NCI-H2107 (cell line): ENCODE data around the gene JDP2.
"Not testable (repeated sequence)": the region's sequence is repeated elsewhere in the genome, so short reads cannot be mapped to it uniquely, and the experiment has no call there.

Source experiments
- DNase-seq: peaks from one replicate; lab custom pipeline; 2025; lab: John Stamatoyannopoulos, UW

JDP2 gene

DNA sequence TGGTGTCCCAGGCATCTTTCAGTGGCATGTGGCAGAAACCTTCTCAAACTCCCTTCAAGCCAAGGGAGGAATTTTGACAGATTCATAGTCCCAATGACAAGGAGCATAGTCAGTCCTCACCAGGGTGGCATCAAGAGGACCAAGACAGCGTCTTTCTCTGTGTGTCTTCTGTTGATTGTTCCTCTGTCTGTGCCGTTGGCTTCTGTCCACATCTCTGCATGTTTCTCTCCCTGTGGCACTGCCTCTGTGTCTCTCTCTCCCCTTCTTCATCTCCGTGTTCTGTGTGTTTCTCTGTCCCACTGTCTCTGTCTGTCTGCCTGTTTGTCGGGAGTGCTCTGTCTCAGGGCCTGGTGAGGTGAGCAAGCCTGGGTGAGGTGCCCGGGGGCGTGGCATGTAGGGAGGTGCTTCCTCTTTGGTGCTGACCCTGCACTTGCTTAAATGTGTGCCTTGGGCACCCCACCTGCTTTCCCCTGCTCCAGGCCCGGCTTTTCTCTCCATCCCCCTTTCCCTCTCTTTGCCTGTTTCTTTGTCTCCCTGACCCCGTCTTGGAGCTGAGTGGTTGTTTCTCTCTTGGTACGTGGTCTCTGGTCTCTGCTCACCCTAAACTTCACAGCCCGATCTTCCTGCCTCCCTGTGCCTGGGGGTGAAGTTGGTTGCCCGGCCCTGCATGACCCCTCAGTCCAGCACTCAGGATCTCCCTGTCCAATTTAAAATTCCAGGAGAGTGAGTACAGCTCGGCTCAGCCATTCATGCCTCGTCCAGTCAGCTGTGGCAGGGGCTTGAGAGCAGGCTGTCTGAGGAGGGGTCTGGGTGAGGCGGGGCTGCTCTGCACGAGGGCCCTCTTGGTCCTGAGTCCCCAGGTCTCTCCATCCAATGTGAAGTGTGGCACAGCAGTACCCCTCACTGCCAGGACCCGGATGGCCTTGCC lies 28.5 kb downstream of the JDP2 start:
- DNase-seq, result no peak

DNA sequence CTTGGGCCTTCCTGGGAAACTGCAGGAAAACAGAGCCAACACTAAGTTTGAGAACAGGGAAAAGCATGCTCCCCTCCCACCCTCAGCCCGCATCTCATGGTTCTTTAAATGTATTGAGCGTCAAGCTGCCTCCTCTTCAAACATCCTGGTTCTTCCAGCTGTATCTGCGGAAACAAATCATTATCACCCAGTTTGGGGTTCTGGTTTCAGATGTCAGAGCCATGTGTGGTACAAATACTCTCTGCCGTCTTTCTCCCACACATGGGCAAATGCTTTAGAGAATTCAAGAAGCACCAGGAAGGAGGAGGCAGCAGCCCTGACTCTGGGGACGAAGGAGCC lies 29.1 kb downstream of the JDP2 start:
- DNase-seq, result no peak

DNA sequence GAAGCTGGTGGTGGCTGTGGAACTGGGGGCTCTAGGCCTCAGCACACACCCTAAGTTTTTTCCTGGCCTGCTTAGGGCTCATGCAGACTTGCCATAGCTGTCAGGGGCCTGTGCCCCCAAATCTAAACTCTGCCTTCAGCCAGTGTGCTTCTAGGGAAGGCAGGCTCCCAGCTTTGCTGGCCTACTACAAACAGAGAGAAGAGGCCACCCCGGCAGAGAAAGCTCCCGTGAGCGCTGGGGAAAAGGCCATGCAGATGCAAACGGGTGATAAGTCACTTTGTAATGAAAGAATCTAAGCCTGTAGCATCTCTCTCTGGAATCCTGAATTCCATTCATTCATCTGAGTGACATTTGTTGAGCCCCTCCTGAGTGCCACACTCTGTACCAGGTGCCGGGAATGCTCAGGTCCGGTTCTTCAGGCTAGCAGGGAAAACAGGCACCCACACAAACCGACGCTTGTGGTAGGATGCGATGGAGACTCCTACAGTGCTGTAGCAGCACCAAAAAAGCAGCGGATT lies 29.9 kb downstream of the JDP2 start:
- DNase-seq, result no peak

DNA sequence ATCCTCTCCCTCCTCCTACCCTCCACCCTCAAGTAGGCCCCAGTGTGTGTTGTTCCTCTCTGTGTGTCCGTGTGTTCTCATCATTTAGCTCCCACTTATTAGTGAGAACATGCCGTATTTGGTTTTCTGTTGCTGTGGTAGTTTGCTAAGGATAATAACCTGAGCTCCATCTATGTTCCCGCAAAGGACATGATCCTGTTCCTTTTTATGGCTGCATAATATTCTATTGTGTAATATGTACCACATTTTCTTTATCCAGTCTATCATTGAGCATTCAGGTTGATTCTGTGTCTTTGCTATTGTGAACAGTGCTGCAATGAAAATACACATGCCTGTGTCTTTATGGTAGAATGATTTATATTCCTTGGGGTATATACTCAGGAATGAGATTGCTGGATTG lies 30.5 kb downstream of the JDP2 start:
- DNase-seq, result no peak

DNA sequence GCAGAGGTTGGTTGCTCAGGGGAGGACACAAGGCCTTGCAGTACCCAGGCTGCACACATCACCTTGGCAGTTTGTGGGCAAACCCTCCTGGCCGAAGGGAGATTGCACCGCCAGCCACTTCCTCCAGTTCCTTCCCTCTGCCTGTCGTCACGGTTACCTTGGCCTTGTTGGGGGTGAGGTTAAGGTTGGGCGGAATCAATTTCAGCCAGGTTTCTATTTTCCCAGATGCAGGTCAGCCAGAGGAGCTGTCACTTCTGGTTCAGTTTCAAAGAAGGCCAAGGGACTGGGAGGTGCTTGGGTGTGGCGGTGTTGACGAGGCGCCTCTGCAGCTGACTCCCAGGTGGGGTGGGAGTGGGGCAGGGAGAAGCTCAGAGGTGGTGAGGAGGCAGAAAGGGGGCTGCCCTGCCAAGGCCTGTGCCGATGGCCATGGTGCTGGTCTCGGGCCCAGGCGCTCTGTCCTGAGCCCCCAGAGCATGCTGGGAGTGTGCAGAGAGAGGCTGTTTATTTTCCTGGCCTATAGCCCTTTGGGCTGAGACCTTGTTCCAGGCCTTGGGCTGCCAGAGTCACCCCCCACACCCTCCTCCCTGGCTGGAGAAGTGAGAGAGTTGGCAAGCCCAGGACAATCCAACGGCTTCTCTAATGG lies 31.4 kb downstream of the JDP2 start:
- no peak for DNase-seq

DNA sequence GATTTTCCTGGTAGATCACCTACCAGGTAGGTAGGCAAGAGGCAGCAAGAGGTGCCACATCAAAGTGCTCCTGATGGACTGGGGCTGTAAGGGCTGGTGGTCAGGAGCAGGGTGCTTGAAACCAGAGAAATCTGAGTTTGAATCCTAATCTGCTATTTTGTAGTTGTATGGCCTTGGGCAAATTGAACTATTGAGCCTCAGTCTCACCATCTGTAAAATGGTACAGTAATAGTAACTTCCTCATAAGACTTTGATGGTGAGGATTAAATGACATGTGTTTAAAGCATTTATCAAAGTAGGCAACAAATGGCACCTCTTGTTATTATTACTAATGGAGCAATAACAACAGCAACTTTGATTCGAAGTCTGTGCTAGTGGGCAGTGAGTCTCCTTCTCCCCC lies 32.0 kb downstream of the JDP2 start:
- DNase-seq, result no peak

DNA sequence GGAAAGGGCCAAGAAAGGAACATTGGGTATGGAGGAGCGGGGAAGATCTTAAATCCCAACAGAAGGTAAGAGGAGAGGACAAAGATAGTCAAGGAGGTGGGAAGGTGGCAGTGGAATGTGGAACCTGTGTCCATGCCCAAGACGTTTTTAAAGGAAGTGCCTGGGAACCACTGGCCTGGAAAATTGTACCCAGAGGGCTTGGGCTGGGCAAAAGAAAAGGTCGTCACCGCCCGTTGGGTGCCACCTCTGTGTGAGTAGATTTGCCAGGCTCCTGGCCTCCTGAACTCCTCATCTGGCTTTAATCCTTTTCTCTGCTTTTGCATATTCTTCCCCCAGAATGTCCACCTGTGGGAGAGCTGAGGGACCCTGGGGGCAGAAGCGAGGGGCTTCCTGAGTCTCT lies 32.6 kb downstream of the JDP2 start:
- no peak for DNase-seq

DNA sequence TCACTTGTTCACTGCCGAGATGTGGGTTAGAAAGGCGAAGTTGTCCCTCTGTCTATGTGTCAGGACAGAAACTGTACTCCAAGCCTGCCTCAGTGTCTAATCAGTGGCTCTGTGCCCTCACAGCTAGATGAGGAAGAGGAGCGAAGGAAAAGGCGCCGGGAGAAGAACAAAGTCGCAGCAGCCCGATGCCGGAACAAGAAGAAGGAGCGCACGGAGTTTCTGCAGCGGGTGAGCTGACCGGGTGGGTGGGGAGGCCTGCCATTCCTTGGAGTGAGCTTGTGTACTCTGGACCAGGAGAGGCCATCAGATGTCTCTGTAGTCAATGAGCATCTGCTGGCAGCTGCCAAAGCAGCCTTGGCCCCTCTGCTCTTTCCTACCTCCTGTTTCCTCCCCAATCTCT lies 33.5 kb downstream of the JDP2 start:
- no peak for DNase-seq

DNA sequence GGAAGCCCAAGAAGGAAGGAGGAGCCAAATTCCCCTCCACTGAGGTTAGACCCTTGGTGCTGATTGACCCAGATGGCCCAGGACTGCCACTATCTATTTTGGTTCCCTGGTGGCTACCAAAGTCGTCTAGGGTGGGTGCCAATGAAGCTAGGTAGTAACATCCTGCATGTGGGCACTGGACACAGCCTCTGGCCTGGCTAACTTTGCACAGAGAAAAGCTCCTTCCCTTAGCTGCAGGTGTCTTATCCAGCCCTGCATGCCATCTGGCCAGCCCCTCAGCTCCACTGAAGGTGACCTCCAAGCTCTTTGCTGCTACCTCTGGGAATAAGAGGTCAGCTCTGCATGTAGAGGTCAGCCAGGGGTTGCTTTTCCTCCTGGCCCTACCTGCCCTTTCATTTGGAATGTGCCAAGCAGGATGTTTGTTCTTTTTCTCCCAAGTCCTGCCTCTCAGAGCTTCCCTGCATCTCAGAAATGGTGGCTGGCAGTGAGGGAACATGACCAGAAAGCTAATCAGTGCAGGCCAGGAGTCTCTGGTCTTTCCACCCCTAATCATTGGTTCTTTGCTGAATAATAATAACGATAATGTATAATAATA lies 34.0 kb downstream of the JDP2 start:
- DNase-seq, result no peak

DNA sequence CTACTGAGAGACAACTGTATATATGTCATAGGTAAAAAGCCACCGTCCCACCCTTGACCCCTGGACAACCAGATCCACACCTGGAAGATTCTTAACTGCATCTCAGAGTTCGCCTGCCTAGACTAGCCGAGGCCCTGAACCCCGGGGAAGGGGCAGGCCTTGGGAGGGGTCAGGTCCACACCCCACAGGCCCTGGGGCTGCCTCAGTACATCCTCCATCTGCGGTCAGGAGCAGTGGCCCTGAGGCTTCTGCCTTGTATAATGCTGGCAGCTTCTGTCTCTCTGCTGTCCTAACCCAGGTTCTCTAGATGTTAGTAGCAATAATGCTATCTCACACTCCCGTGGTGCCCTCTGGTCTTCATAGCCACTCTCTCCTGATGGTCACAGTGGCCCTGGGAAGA lies 36.8 kb downstream of the JDP2 start:
- no peak for DNase-seq

DNA sequence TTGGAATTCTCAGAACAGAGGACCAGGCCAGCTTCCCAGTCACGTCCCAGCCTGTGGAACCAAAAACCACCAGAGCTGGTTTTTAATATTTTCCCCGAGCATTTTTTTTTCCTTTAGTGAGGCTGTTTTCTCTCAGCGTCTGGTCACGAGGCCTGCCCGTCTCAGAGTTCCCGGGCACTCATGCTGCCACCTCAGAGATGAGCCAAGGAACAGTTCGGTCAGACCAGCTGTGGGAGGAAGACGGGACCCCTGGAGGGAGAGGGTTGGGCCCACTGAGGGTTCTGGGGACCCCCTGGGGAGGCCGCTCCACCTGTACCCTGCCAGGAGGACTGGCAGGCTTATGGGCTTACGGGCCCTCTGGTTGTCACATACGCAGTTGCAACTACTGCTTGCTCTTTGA lies 39.9 kb downstream of the JDP2 start:
- no peak for DNase-seq

DNA sequence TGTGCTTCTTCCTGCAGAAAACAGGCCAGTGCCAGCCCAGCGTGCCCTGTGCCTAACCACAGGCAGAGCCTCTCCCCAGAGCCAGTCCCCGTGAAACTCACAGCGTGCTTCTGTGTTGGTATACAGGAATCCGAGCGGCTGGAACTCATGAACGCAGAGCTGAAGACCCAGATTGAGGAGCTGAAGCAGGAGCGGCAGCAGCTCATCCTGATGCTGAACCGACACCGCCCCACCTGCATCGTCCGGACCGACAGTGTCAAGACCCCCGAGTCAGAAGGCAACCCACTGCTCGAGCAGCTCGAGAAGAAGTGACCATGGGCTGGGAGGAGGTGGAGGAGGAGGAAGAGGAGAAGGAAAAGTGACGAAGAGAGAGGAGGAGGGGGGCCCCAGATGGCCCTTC lies 41.3 kb downstream of the JDP2 start:
- DNase-seq, result no peak

DNA sequence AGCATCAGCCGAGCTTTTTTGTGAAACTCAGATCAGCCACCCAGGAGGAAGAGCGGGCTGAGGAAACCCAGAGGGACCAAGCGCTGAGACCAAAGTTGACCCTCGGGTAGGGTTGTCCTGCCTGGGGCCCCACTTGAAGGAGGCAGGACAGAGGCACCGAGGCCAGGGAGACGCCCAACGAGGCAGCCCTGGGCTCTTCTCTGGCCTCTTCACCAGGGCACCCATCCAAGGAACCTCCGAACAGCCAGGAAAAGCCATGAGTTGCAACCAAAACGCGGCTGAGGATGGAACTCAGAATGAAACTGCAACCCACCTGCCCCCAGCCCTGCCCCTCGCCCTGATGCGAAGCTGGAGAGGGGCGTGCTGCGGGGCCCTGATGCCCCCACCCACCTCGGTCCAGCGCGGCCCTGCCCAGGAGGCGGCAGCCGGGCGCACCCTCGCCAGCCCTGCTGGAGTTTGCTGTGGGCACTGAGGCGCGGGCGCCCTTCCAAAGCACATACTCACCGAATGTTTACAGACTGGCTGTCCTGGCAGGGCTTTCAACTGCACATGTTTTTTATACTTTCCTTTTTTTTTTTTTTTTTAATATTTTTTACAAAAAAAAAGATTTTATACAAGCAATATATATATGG lies 41.9 kb downstream of the JDP2 start:
- no peak for DNase-seq

DNA sequence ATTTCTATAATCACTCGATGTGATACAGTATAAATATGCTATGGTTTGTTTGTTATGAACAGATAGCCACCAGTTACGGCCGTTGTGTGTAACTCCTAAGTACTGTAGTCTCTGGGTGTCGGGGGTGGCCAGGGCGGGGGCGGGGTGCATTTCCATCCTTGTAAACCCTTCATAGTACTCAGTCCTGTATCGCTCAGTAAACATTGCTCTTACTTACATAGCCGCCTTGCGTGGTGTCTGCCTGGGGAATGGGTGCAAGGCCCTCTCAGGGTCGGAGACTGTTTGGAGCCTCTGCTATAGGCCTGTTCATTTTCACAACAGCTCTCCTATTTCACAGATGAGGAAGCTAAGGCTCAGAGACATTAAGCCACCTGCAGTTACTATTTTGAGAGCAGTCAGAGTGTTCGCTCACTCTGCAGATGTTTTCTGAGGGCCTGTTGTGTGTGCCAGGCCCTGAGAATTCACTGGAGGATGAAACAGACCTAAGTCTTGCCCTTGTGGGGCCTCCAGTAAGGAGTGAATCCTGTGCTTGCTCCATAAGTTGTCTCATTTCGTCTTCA lies 42.5 kb downstream of the JDP2 start:
- DNase-seq, result no peak

DNA sequence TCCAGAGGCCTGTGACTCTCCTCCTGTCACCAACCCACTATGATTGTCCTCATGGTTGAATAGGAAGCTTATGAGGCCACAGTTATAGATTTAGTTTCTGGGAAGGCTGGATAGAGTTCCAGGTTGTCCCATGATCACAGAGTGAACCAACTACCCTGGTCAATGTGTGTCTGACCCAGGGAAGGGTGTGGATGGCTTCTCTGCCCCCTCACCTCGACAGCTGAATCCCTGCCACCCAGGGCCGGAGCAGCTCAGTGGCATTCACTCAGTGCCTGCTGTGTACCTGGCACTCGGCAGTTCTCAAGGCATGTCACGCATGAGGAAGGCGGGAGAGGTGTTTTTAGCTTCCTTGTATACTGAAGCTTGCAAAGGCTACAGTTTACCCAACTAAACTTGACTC lies 43.2 kb downstream of the JDP2 start:
- DNase-seq, result no peak

DNA sequence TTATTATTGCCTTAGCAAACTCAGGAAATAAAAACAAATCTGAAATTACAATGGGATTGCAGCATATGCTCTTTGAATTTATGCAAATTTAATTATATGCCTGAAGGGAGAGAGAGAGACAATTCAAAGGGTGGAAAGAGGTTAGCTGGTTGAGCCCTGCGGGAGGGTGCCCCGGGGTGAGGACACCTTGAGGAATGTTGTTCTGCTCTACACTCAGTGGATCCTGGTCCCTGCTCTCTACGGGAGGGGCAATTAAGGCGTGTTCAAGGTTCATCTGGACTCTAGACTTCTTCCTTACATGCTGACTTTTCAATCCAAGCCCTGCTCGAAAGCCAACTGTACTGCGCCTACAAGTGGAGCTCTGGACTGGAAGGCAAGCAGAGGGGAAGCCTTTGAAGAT lies 46.3 kb downstream of the JDP2 start:
- DNase-seq, result not testable (repeated sequence)

DNA sequence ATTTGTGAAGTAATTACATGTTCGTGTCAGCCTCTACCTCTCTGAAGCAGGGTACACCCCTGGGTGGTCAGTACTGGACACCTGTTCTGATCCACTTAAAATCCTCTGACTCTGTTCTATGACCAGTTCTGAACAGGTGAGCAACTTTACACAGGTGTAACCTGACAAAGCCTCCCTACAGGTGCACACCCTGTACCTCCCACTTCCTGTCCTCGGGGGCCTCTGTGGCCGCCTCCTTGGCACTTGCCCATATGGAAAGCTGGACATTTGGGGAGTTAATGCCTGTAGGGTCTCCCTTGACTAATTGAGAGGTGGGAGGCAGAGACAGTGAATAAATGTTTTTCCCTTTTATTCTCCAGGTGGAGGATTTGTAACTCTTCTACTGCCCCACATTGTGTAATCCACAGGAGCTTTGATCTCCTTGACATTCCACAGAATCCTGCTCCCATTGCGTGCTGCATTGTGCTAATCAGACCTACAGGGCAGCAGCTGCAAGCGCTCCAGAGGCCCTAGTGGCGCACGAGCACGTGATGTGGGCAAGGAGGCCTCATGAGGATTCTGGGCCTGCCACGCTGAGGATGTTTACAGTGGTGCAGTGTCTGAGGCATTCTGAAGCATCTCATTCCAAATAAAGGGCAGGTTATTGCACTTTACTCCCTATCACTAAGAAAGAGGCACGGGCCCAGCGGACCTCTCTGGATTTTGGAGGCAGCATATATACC lies 48.6 kb downstream of the JDP2 start:
- DNase-seq, result peak; percentile 86

DNA sequence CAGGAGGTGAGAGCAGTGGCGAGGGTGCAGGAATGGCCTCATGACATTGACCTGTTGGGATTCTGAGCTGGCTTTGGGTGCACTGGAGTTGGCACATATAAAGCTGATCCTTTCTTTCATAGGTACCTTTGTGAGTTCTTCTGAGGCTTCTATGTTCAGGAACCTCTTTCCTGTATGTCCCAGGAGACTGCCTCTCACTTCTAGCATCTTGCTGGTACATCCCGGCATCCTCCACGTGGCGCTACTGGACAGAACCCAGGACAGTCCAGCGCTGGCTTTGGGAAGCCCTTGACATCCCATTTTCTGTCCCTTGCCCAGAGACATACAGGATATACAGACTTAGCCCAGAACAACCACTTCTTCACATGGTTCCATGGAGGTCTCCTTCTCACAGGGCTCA lies 50.1 kb downstream of the JDP2 start:
- no peak for DNase-seq

DNA sequence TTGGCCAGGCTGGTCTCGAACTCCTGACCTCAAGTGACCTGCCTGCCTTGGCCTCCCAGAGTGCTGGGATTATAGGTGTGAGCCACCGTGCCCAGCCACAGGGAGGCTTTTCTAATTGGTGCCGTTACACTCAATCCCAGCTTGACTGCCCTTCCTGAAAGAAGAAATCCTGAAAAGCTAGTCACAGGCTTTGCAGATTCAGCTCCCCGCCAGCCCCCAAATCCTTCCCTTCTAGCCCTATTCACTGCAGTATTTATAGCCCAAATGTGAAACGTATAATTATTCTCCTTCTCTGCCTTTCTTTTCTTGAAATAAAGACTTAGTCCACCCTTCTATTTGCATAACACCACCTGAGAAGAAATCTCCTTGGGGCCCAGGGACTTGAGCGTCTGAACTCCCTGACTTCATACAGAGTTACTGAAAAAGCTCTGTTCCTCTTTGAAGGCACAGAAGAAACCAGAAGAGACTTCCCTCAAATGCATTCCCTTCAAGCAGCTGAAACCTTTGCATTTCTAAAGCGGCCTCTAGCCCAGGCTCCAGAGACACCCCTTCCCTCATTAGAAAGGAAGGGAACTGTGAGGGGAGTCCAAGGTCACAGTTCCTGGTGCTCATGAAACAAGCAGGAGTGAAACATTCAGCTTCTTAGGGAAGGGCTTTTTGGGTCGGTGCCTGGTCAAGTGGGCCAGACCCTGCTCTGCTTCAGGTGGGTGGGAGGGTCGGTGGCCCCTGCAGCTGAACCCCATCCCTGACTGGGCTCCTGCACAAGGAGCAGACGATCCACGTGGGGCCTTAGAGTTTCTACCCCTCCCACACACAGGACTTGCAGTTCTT lies 52.2 kb downstream of the JDP2 start:
- DNase-seq, result no peak

DNA sequence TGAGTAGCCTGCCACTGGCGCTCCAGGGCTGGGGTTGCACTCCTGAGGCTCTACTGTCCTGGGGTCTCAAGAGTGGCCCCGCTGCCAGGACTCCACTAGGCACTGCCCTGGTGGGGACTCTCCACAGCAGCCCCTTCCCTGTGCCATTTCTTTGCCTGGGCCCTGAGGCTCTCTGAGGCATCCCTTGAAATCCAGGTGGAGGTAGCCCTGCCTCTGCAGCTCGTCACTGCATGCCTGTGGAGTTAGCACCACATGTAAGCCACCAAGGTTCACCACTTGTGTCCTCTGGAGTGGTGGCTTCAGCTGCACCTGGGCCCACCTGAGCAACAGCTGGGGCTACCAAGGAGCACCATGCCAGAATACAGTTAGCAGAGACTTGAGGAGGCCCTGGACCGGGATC lies 54.5 kb downstream of the JDP2 start:
- DNase-seq, result no peak
